ENCODE results near the gene GSK3B. TPM values are rescaled to one million over a fixed set of nuclear protein-coding genes. Genes with fewer than 3 reads are reported as not detected.

GSK3B gene
- total and polyA plus RNA-seq, 2 donors (not counting 3 experiments of a cell fraction or from before 2014, with no cell fraction given): 22.1 to 50.1 TPM

DNA sequence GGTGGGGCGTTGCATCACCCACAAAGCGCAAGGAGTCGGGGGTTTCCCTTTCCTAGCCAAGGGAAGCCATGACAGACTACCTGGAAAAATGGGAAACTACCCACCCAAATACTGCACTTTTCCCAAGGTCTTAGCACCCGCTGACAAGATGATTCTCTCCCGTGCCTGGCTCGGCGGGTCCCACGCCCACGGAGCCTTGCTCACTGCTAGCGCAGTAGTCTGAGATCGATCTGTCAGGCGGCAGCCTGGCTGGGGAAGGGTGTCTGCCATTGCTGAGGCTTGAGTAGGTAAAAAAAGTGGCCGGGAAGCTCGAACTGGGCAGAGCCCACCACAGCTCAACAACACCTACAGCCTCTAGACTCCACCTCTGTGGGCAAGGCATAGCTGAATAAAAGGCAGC, 112.9 kb downstream of the GSK3B start:
- Histone ChIP-seq H3K27me3 (ENCODE audit: control insufficient read depth in 2 of 2, insufficient read depth in 2 of 2, low read length in 2 of 2) (no peaks in the 10 kb centered on the region), H3K4me1 (ENCODE audit: control insufficient read depth, extremely low read depth, insufficient read depth, low read length) (no peaks in the 10 kb centered on the region), H3K27ac (ENCODE audit: insufficient read depth, low read depth, low read length) (no peak overlapping the region), H3K79me2 (ENCODE audit: control insufficient read depth, insufficient read depth, low read length) (peaks cover 73% of the 10 kb centered on the region), H3K4me3 (replicated peaks in 1 of 3; ENCODE audit: insufficient read depth in 1 of 3, low read depth in 1 of 3, low read length in 3 of 3) (no peak overlapping the region), H3K9me3 (replicated peaks; ENCODE audit: control insufficient read depth, insufficient read depth, low read length) (no peaks in the 10 kb centered on the region), H4K20me1 (replicated peaks; ENCODE audit: control insufficient read depth, extremely low read depth, insufficient read depth, low read length) (peaks cover 4% of the 10 kb centered on the region), H3K36me3 (ENCODE audit: control insufficient read depth in 2 of 2, extremely low read depth in 1 of 2, insufficient read depth in 2 of 2, low read length in 2 of 2) (peaks cover 0 to 3% of the 10 kb centered on the region in 2 experiments), H3K4me2 (ENCODE audit: insufficient read depth, low read length) (no peak overlapping the region), H2AFZ (ENCODE audit: low read depth, low read length) (no peak overlapping the region), H3K9ac (replicated peaks; ENCODE audit: extremely low read depth, insufficient read depth, low read length) (no peak overlapping the region), H3K9me1 (replicated peaks; ENCODE audit: control insufficient read depth, extremely low read depth, insufficient read depth, low read length) (no peaks in the 10 kb centered on the region)
- ChIA-PET POLR2A (no interaction called here), CTCF (no interaction called here)
- FAIRE-seq: no peak
- intact Hi-C loops (cut with micrococcal nuclease) (no loop called here), dilution Hi-C loops (cut with MboI; ENCODE audit: extremely low pct_ligation_motif_present, low sequenced_read_pairs) (no loop called here)
- DNase-seq (ENCODE audit: low read depth, low spot score): no peak
- no TSS peak for BruUV-seq (replicated peaks)
- TF ChIP-seq EZH2 (IDR thresholded peaks at IDR 0.05; ENCODE audit: borderline replicate concordance, low read depth, low read length, severe bottlenecking) (no peak), POLR2A (IDR thresholded peaks at IDR 0.05; ENCODE audit: low read depth, low read length) (no peak), JUN (IDR thresholded peaks at IDR 0.05; ENCODE audit: borderline replicate concordance, insufficient read depth, insufficient read length, low read depth) (no peak), MYC (IDR thresholded peaks at IDR 0.05; ENCODE audit: low read depth, low read length) (no peak), FOS (IDR thresholded peaks at IDR 0.05; ENCODE audit: borderline replicate concordance, insufficient read depth, low read length) (no peak), POLR2AphosphoS5 (IDR thresholded peaks at IDR 0.05; ENCODE audit: insufficient read depth, low read depth, low read length) (no peak), GATA2 (IDR thresholded peaks at IDR 0.05; ENCODE audit: insufficient read depth, insufficient read length, low read depth, low read length) (no peak)
- TF ChIP-seq, protein P1, sequence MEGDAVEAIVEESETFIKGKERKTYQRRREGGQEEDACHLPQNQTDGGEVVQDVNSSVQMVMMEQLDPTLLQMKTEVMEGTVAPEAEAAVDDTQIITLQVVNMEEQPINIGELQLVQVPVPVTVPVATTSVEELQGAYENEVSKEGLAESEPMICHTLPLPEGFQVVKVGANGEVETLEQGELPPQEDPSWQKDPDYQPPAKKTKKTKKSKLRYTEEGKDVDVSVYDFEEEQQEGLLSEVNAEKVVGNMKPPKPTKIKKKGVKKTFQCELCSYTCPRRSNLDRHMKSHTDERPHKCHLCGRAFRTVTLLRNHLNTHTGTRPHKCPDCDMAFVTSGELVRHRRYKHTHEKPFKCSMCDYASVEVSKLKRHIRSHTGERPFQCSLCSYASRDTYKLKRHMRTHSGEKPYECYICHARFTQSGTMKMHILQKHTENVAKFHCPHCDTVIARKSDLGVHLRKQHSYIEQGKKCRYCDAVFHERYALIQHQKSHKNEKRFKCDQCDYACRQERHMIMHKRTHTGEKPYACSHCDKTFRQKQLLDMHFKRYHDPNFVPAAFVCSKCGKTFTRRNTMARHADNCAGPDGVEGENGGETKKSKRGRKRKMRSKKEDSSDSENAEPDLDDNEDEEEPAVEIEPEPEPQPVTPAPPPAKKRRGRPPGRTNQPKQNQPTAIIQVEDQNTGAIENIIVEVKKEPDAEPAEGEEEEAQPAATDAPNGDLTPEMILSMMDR (IDR thresholded peaks at IDR 0.05; ENCODE audit: extremely low read depth in 1 of 2, insufficient read depth in 1 of 2, low read depth in 1 of 2, low read length in 2 of 2): no peak
- TF ChIP-seq, protein P2, sequence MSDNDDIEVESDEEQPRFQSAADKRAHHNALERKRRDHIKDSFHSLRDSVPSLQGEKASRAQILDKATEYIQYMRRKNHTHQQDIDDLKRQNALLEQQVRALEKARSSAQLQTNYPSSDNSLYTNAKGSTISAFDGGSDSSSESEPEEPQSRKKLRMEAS (IDR thresholded peaks at IDR 0.05; ENCODE audit: insufficient read depth, insufficient read length): no peak
